ENCODE measurements around the gene HPCA.

The HPCA gene

DNA sequence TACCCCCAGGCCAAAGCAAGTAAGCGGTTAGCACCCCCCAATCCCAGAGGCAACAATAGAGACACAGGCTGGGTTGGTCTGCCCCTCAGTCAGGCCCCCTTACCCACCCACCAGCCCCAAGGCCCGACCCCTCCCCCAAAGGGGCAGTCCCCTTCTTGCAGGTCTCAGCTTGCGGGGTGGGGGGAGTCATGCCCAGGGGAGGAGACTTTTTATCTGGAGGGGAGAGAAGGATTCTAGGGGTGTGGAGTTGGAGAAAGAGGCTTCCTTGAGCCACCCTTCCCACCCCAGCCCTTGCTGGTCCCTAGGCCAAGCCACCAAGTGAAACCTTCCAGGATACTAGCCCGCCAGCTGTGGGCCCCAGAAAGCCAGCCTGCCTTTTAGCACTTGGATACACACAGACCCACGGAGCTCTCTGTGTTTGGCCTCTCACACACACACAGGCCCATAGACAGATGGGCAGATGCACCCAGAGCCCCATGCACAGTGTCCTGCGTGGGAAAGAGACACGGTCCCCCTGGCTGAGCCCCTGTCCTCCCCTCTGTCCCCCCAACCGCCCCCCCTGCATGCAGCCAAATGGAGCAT, 7.8 kb downstream of the HPCA start:
- Histone ChIP-seq H3K4me3 (ENCODE audit: low read depth, low read length) (no peak overlapping the region), H3K9me3 (no peaks in the 10 kb centered on the region), H3K36me3 (no peaks in the 10 kb centered on the region), H3K4me1 (no peaks in the 10 kb centered on the region), H3K27me3 (no peaks in the 10 kb centered on the region)
- DNase-seq: no peak
- TF ChIP-seq, protein P1, sequence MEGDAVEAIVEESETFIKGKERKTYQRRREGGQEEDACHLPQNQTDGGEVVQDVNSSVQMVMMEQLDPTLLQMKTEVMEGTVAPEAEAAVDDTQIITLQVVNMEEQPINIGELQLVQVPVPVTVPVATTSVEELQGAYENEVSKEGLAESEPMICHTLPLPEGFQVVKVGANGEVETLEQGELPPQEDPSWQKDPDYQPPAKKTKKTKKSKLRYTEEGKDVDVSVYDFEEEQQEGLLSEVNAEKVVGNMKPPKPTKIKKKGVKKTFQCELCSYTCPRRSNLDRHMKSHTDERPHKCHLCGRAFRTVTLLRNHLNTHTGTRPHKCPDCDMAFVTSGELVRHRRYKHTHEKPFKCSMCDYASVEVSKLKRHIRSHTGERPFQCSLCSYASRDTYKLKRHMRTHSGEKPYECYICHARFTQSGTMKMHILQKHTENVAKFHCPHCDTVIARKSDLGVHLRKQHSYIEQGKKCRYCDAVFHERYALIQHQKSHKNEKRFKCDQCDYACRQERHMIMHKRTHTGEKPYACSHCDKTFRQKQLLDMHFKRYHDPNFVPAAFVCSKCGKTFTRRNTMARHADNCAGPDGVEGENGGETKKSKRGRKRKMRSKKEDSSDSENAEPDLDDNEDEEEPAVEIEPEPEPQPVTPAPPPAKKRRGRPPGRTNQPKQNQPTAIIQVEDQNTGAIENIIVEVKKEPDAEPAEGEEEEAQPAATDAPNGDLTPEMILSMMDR (IDR thresholded peaks at IDR 0.05; ENCODE audit: low read depth, low read length): no peak

DNA sequence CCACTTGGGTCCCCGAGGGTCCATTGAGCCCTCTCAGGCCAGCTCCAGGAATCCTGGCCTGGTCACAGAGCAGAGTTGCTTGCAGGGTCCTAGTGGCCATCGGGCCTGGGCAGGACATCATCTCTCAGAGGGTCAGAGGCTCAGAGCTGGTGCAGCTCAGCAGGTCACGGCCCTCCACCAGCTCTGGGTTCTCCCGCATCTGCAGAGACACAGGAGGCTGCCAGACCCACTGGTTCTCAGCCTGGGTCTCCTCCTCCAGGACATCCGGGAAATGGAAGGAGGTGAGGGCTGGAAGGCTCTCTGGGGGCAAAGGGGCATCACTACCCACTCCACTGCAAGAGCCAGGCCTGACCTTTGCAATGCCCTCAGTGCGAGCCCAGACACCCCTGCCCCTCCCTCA, 8.4 kb downstream of the HPCA start:
- Histone ChIP-seq H3K4me3 (ENCODE audit: low read depth, low read length) (no peak overlapping the region), H3K36me3 (no peaks in the 10 kb centered on the region), H3K4me1 (no peaks in the 10 kb centered on the region), H3K9me3 (no peaks in the 10 kb centered on the region), H3K27me3 (no peaks in the 10 kb centered on the region; the same call in 1 of the 2 replicates)
- no peak for DNase-seq
- TF ChIP-seq, protein P1 (IDR thresholded peaks at IDR 0.05; ENCODE audit: low read depth, low read length): no peak

DNA sequence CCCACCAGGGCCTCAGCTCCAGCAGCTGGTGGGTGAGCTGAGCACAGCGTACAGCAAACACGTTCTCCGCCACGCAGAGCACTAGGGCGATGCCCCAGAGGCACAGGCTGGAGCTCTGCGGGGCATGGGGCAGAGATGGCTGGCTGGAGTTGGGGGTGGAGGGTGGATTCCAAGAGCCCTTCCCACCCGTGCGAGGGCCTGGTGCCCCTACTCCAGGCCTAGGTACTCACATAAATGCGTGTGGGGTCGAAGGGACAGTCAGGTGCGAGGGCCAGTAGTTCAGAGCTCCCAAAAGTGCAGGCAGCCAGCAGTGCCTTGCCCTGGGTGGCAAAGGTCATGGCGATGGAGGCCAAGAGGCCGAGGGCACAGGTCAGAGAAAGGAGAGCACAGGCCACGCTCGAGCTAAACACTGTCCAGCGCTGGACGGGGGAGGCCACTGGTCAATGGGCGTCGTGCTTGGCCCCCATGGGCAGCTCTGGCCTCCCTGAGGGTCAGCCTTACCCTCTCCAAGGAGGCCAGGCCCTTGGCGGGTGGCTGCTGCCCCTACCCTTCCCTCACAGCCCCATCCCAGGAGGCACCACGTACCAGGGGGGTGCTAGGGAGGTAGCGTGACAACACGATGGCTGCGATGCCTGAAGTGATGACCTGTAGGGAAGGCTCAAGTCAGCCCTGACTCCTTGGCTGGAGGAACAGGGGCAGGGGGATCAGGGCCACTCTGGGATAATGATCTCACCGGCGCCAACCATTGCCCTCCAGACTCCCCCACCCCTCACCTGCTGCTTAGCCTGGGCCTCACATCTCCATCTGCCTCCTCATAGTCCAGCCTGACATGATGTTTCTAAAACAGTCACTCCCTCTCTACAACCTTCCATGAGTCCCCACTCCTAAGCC, 9.3 kb downstream of the HPCA start:
- Histone ChIP-seq H3K27me3 (peaks cover 2% of the 10 kb centered on the region), H3K36me3 (no peaks in the 10 kb centered on the region), H3K4me3 (ENCODE audit: low read depth, low read length) (no peak overlapping the region), H3K9me3 (no peaks in the 10 kb centered on the region), H3K4me1 (no peaks in the 10 kb centered on the region)
- TF ChIP-seq, protein P1 (IDR thresholded peaks at IDR 0.05; ENCODE audit: low read depth, low read length): no peak
- DNase-seq: no peak

DNA sequence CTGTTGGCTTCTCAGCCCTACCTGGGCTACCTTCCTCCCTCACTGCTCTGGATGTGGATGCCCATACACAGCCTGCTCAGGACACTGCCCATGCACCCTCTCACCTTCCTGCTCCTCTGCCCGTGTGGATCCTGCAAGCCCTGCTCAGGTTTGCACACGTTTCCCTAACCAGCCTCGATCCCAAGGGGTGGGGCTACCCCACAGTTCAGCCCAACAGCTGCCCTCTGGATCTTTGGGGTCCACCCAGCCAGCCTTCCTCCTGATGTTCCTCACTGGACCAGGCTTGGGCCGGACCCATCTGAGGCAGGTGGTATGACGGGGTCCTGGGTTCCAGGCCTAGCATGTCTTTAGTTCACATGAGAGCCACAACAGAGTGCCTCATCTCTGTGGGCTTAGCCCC, 10.2 kb downstream of the HPCA start:
- TF ChIP-seq, protein P1 (IDR thresholded peaks at IDR 0.05; ENCODE audit: low read depth, low read length): no peak
- DNase-seq: no peak
- H3K4me3 ChIP-seq (ENCODE audit: low read depth, low read length): no peak overlapping the region
- H3K4me1 ChIP-seq: no peaks in the 10 kb centered on the region
- H3K27me3 ChIP-seq: peaks cover 11% of the 10 kb centered on the region
- H3K9me3 ChIP-seq: no peaks in the 10 kb centered on the region
- no peaks in the 10 kb centered on the region for H3K36me3 ChIP-seq

DNA sequence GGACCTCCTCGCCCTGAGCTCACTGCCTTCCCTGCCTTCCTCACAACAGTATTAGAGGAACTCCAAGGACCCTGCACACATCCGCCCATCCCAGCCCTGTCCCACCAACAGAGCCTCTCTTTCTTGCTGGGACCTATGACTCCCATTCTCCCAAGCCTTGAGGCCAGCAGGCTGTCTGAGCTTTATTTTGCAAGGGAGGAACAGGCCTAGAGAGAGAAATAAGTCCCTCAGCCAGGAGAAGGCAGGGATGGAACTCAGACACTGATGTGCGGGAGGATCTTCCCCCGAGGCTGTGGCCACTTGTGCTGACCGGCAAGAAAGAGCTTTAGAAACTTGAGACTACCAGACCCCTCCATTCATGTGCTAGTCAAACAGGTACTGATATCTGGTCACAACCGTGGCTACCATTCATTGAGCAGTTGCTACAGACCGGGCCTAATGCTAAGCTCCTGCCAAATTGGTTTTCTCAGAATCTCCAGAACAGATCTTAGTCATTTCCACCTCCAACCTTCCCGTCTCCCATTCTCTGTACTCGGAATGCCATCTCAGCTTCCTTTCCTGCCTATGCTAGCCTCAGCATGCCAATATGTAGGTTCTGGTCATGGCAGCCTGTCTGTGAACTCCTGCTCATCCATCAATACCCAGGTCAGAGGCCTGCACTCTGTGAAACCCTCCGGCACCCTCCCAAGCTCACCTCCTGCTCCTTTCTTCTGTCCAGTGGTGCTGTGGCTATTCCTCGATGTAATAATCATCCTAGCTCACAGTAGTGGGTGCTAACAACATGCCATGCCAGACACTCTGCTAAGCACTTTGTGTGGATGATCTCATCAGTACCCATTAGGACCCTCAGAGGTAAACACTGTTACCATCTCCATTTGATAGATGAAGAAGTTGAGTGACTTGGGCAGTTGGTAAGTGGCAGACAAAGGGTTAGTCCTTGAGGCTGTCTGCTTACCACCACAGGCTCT, 11.1 kb downstream of the HPCA start:
- DNase-seq: no peak
- TF ChIP-seq, protein P1 (IDR thresholded peaks at IDR 0.05; ENCODE audit: low read depth, low read length): no peak
- Histone ChIP-seq H3K9me3 (no peaks in the 10 kb centered on the region), H3K4me1 (no peaks in the 10 kb centered on the region), H3K27me3 (peaks cover 17% of the 10 kb centered on the region), H3K4me3 (ENCODE audit: low read depth, low read length) (no peak overlapping the region), H3K36me3 (no peaks in the 10 kb centered on the region)
